RWPE2 (cell line): Measurements from ENCODE around the gene SET.

Experiments used
- ATAC-seq: fragments of 200-7000 bp; cut with Tn5 transposase; 3 replicates; pipeline ENCODE4 v1.9.1; 2021; ENCODE audit warnings: low read depth
- DNase-seq: peaks from one replicate; pipeline ENCODE4 v3.0.0-alpha.2; 2020; ENCODE audit warnings: low spot score
- H3K27ac ChIP-seq: fragments of 450-650 bp; 2 replicates; pipeline ENCODE4 v1.5.1; 2017; ENCODE audit warnings: mild to moderate bottlenecking; ENCODE audit not compliant: poor library complexity, severe bottlenecking
- H3K27me3 ChIP-seq: fragments of 250-450 bp; sonication (Bioruptor Pico); 2 replicates; pipeline ENCODE4 v1.5.1; 2021; ENCODE audit warnings: mild to moderate bottlenecking, moderate library complexity; ENCODE audit not compliant: insufficient read depth, poor library complexity, severe bottlenecking
- H3K36me3 ChIP-seq: fragments of 250-450 bp; sonication (Bioruptor Pico); 2 replicates; pipeline ENCODE4 v1.5.1; 2020; ENCODE audit warnings: low read depth, mild to moderate bottlenecking, moderate library complexity
- H3K4me1 ChIP-seq: fragments of 250-450 bp; sonication (Bioruptor Pico); 2 replicates; pipeline ENCODE4 v1.5.1; 2021; ENCODE audit warnings: mild to moderate bottlenecking, moderate library complexity; ENCODE audit not compliant: insufficient read depth, poor library complexity, severe bottlenecking
- H3K4me3 ChIP-seq: fragments of 250-450 bp; sonication (Bioruptor Pico); 2 replicates; pipeline ENCODE4 v1.5.1; 2021; ENCODE audit warnings: mild to moderate bottlenecking, moderate library complexity; ENCODE audit not compliant: severe bottlenecking
- H3K9me3 ChIP-seq: fragments of 250-450 bp; sonication (Bioruptor Pico); 2 replicates; pipeline ENCODE4 v1.5.1; 2021; ENCODE audit warnings: mild to moderate bottlenecking, moderate library complexity; ENCODE audit not compliant: severe bottlenecking
- TF ChIP-seq, protein P1 (sequence below): fragments of 450-650 bp; IDR thresholded peaks from one replicate; pipeline ENCODE4 v1.5.1; 2017; ENCODE audit warnings: mild to moderate bottlenecking, moderate library complexity; ENCODE audit not compliant: poor library complexity, severe bottlenecking

The SET gene

DNA sequence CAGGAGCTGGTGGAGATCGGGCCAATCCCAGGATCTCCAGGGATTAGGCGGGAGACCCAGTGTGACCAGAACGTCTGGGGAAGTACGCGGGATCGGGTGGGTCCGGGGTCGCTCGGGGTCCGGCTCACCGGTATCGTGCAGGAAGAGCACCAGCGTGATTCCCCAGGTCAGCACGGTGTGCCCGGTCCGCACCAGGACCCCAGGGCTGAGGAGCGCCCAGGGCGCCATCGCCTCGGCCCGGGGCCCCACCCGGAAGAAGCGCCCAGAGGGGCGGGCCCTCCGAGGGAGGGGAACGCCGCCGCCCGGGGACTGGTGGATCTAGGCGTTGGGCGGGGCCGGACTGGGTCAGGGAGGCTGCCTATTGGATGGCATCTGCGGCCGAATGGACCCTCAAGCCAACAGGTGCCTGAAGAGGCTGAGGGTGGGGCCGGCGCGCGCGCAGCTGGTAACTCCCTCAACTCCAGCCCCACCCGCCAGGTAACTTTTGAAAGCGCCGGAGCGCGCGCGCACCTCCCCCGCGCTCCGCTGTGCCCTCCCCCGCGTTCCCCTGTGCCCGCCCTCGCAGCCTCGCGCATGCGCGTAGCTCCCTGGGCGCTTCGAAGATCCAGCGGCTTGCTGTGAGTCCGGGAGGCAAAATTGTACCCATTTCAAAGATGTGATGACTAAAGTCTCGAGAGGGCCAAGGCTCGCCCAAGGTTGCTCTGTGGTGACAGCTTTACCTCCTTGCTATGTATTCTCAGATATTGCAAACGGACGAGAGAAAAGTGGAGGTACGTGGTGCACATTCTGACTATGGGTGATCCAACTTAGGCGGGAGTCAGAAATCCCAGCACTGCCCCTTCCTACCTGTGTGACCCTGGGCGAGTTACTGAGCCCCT is 35.1 kb downstream of the SET start, which contains the start of gene ZDHHC12:
ZDHHC12 (minus strand) TSS at position 262 of the 878 bp plus-strand sequence; CDS start at position 228, 34 bp downstream.
- H3K27ac ChIP-seq = peak within 1 kb of the TSS; percentile 51

DNA sequence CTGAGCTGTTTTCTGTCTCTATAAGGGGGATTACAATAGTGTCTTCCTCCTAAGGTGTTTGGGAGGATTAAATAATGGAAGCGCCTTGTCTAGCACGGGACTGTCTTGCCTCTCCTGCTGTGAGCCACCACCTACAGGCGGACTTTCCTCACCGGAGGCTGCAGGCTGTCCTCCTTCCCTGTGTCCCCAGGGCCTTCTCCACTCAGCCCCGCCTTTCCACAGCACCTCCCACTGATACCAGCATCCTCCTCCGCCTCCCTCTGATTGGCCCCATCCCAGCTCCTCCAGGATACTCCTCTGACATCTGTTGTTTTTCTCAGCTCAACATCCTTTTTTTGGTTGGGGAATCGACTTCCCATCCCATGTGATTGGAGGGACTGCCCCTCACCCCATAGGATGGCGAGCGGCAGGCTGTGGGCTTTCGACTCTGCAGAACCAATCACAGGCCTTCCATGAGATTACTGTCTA is 35.8 kb downstream of the SET start:
- H3K4me1 ChIP-seq = no peaks in the 10 kb centered on the region
- H3K27me3 ChIP-seq = no peaks in the 10 kb centered on the region
- H3K27ac ChIP-seq = peak overlapping the region; percentile 51
- ATAC-seq = peak; percentile 30
- TF ChIP-seq, protein P1, sequence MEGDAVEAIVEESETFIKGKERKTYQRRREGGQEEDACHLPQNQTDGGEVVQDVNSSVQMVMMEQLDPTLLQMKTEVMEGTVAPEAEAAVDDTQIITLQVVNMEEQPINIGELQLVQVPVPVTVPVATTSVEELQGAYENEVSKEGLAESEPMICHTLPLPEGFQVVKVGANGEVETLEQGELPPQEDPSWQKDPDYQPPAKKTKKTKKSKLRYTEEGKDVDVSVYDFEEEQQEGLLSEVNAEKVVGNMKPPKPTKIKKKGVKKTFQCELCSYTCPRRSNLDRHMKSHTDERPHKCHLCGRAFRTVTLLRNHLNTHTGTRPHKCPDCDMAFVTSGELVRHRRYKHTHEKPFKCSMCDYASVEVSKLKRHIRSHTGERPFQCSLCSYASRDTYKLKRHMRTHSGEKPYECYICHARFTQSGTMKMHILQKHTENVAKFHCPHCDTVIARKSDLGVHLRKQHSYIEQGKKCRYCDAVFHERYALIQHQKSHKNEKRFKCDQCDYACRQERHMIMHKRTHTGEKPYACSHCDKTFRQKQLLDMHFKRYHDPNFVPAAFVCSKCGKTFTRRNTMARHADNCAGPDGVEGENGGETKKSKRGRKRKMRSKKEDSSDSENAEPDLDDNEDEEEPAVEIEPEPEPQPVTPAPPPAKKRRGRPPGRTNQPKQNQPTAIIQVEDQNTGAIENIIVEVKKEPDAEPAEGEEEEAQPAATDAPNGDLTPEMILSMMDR = no peak
- H3K4me3 ChIP-seq = peak overlapping the region; percentile 56
- no peak for DNase-seq
- H3K9me3 ChIP-seq = no peaks in the 10 kb centered on the region
- H3K36me3 ChIP-seq = no peaks in the 10 kb centered on the region

More for the DNA sequence above, 35.1 kb downstream of the SET start, which contains the start of gene ZDHHC12:
- Histone ChIP-seq H3K9me3 (no peaks in the 10 kb centered on the region), H3K4me1 (no peaks in the 10 kb centered on the region), H3K27me3 (no peaks in the 10 kb centered on the region), H3K36me3 (no peaks in the 10 kb centered on the region), H3K4me3 (peak within 1 kb of the TSS; percentile 56)
- DNase-seq (peak; percentile 100), ATAC-seq (peak; percentile 95)
- TF ChIP-seq, protein P1 = peak; percentile 9

DNA sequence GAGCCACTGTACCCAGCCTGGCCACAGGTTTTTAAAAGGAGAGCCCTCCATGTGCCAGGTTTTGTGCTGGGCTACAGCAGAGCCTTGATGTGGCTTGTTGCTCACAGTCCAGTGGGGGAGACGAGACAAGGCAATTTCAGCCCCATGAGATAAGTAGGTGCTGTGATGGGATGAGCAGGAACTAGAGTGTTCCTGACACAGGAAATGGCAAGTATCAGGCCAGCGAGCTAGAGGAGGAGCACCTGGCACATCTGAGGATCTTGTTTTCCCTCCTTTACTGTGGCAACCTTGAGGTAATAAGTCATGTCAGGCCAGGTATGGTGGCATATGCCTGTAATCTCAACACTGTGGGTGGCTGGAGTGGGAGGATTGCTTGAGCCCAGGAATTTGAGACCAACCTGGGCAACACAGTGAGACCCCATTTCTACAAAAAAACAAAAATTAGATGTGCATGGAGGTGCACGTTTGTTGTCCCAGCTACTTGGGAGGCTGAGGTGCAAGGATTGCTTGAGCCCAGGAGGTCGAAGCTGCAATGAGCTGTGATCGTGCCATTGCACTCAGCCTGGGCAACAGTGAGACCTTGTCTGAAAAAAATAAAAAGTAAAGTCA is 38.7 kb downstream of the SET start:
- H3K4me1 ChIP-seq = no peaks in the 10 kb centered on the region
- no peak overlapping the region for H3K4me3 ChIP-seq
- no peaks in the 10 kb centered on the region for H3K9me3 ChIP-seq
- TF ChIP-seq, protein P1 = no peak
- DNase-seq (no peak), ATAC-seq (no peak)
- H3K27me3 ChIP-seq = no peaks in the 10 kb centered on the region
- no peak overlapping the region for H3K27ac ChIP-seq
- H3K36me3 ChIP-seq = no peaks in the 10 kb centered on the region; the same call in 1 of the 2 replicates

DNA sequence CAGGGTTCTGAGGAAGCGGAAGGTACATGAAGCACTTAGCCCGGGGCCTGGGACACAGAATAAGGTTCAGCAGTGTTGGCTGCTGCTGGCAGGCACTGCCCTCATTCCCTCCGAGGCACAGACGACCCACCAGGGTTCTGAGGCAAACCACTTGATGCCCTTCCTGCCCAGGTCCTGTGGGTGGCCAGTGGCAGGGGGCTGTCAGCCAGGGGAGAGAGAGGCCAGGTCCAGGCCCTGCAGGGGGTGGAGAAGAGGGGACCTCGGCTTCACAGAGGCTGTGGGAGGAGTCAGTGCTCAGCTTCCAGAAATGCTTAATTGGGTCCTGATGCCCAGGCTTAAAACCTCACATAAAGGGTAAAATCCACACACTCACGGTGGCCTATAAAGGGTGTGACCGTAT is 39.3 kb downstream of the SET start:
- Histone ChIP-seq H3K27me3 (no peaks in the 10 kb centered on the region), H3K36me3 (no peaks in the 10 kb centered on the region; the same call in 1 of the 2 replicates), H3K9me3 (no peaks in the 10 kb centered on the region), H3K4me1 (no peaks in the 10 kb centered on the region), H3K27ac (no peak overlapping the region), H3K4me3 (no peak overlapping the region)
- no peak for DNase-seq
- TF ChIP-seq, protein P1 = no peak
- no peak for ATAC-seq
